Colonic mucosa (tissue), 4 donors: ENCODE results near the gene EFTUD2. TPM values are rescaled to one million over a fixed set of nuclear protein-coding genes. Genes with fewer than 3 reads are reported as not detected.

Source experiments
- DNase-seq: peaks from one replicate; pipeline ENCODE4 v3.0.0-alpha.2; 2020
- H3K27ac ChIP-seq: fragments of 200-600 bp; one replicate; pipeline ENCODE4 v1.8.0; 2021
- H3K27me3 ChIP-seq: fragments of 200-600 bp; one replicate; pipeline ENCODE4 v1.8.0; 2021
- H3K36me3 ChIP-seq: fragments of 200-600 bp; one replicate; pipeline ENCODE4 v1.8.0; 2021
- H3K4me1 ChIP-seq: fragments of 200-600 bp; one replicate; pipeline ENCODE4 v1.8.0; 2021; ENCODE audit warnings: mild to moderate bottlenecking
- H3K4me3 ChIP-seq: fragments of 200-600 bp; one replicate; pipeline ENCODE4 v1.8.0; 2021
- H3K9ac ChIP-seq, 2 donors: one replicate each; pipeline ENCODE4 v1.7.0; 2013; ENCODE audit warnings: control low read depth in 2 of 2, low read depth in 2 of 2, low read length in 2 of 2
- H3K9me3 ChIP-seq: fragments of 200-600 bp; one replicate; pipeline ENCODE4 v1.8.0; 2021
- intact Hi-C: fragments of 100-400 bp; cut with DNase I; formaldehyde crosslinking; loops from one replicate; pipeline ENCODE4 v1.14.1; 2022
- total RNA-seq, 2 donors: library from RNA; stranded (reverse); fragmentation: NEBNext Ultra II Directional in 1 of 2; extraction: Animal tissue kit (Norgen Biotek cat#: 25700) in 1 of 2; gene quantifications; one replicate each; pipeline ENCODE4 v1.2.1, GENCODE V29; 2021
- TF ChIP-seq, protein P1 (sequence below): fragments of 200-600 bp; IDR thresholded peaks from one replicate; pipeline ENCODE4 v1.8.0; 2022; ENCODE audit warnings: antibody characterized with exemption, mild to moderate bottlenecking
- donor health status: healthy.
- donor health status: DM: no; HTN: no; CAD: no.
- donor health status: DM: no; HTN: no; CAD: no.

The EFTUD2 gene
- total RNA-seq, 2 donors from 2014 or later = 74.8 to 109 TPM

DNA sequence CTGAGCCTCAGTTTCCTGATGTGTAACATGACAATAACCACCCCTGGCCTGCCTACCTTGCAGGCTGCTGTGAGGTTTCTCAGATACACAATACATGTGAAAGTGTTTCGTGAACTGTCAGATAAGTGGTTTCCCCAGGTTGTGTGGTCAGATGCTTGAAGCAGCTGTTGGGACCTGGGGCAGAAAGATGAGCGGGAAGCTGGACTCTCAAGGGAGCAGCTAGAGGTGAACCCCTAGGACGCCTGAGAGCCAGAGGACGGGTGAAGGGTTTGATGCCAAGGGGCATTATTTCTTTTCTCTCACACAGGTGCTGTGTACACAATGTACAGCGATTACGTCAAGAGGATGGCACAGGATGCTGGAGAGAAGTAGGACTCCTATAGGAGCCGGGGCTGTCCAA, 49.2 kb downstream of the EFTUD2 start:
- no peak overlapping the region for H3K9ac ChIP-seq
- TF ChIP-seq, protein P1, sequence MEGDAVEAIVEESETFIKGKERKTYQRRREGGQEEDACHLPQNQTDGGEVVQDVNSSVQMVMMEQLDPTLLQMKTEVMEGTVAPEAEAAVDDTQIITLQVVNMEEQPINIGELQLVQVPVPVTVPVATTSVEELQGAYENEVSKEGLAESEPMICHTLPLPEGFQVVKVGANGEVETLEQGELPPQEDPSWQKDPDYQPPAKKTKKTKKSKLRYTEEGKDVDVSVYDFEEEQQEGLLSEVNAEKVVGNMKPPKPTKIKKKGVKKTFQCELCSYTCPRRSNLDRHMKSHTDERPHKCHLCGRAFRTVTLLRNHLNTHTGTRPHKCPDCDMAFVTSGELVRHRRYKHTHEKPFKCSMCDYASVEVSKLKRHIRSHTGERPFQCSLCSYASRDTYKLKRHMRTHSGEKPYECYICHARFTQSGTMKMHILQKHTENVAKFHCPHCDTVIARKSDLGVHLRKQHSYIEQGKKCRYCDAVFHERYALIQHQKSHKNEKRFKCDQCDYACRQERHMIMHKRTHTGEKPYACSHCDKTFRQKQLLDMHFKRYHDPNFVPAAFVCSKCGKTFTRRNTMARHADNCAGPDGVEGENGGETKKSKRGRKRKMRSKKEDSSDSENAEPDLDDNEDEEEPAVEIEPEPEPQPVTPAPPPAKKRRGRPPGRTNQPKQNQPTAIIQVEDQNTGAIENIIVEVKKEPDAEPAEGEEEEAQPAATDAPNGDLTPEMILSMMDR = no peak
- no peaks in the 10 kb centered on the region for H3K27me3 ChIP-seq
- H3K9me3 ChIP-seq = no peaks in the 10 kb centered on the region
- H3K27ac ChIP-seq = no peak overlapping the region
- no peaks in the 10 kb centered on the region for H3K4me1 ChIP-seq
- peaks cover 3% of the 10 kb centered on the region for H3K36me3 ChIP-seq
- no peak for DNase-seq
- no peak overlapping the region for H3K4me3 ChIP-seq
- intact Hi-C loops = no loop called here

DNA sequence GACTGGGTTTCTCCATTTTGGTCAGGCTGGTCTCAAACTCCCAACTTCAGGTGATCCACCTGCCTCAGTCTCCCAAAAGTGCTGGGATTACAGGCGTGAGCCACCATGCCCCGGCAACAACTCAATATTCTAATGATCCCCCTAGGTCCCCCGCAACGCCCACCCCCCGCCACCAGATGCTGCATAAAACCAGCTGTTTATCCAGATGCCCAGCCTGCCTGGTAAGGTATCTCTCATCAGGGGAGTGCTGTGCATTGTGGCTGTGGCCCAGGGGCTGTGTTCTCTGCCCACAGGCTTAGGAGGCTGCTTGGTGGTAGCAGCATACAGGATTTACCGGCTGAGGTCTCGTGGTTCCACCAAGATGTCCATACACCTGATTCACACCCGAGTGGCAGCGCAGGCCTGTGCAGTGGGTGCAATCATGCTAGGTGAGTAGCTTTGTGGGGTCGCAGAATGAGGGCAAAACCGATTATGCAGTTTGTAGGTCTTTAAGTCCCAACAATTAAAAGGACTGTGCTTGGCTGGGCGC, 50.2 kb downstream of the EFTUD2 start:
- Histone ChIP-seq H3K4me3 (no peak overlapping the region), H3K27me3 (no peaks in the 10 kb centered on the region), H3K27ac (no peak overlapping the region), H3K4me1 (no peaks in the 10 kb centered on the region), H3K9me3 (no peaks in the 10 kb centered on the region), H3K9ac (no peak overlapping the region), H3K36me3 (no peaks in the 10 kb centered on the region)
- intact Hi-C loops = no loop called here
- TF ChIP-seq, protein P1 = no peak
- DNase-seq = no peak

DNA sequence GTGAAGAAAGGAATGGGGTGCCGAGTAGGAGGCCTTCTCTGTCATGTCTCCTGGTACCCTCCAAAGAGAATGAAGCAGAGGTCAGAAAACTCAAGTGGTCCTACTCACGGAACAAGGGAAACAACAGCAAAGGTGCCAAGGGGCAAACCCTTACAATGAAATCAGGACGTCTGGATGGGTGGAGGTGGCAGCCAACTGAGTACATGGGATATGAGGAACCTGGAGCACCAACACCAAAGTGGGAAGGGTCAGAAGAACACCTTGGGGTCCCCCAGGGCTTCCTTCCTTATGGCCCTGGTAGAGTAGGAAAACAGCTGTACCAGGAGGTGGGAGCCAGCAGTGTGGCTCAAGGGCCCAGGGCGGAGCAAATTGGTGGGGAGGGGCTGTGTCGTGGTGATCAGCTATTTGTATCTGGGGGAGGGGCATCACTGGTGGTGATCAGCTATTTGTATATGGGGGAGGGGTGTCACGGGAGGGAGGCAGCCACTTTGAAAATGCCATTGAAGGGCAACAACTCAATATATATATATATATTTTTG, 50.9 kb downstream of the EFTUD2 start:
- no peak overlapping the region for H3K9ac ChIP-seq
- H3K27ac ChIP-seq = no peak overlapping the region
- no peaks in the 10 kb centered on the region for H3K36me3 ChIP-seq
- no peaks in the 10 kb centered on the region for H3K27me3 ChIP-seq
- no peaks in the 10 kb centered on the region for H3K9me3 ChIP-seq
- DNase-seq = no peak
- no peaks in the 10 kb centered on the region for H3K4me1 ChIP-seq
- TF ChIP-seq, protein P1 = no peak
- intact Hi-C loops = no loop called here
- no peak overlapping the region for H3K4me3 ChIP-seq

DNA sequence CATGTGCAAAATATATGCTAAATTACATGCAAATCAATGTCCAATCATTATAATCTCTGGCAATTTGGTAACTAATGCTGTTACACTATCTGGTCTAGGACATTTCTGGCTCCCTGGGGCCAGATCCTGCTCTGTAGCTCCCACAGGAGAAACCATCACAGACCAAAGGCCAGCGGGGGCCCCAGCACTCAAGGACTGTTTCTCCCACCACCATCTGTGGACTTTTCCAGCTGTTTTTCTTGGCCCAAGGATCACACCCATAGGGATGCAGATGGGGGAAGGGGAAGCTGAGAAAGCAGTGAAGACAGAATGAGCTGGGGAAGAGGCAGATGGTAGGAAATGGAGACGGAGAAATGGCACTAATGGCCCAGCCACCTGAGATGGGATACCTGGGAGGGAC, 51.7 kb downstream of the EFTUD2 start, which contains the start of gene HIGD1B:
TSS of gene HIGD1B (plus strand) at position 298 of the 400 bp plus-strand sequence. CDS start 270 bp downstream, outside the sequence.
- Histone ChIP-seq H3K9ac (no peak within 1 kb of the TSS), H3K27me3 (no peaks in the 10 kb centered on the region), H3K4me1 (no peaks in the 10 kb centered on the region), H3K36me3 (no peaks in the 10 kb centered on the region), H3K27ac (no peak within 1 kb of the TSS), H3K9me3 (no peaks in the 10 kb centered on the region), H3K4me3 (no peak within 1 kb of the TSS)
- intact Hi-C loops = no loop called here
- no peak for DNase-seq
- TF ChIP-seq, protein P1 = no peak

DNA sequence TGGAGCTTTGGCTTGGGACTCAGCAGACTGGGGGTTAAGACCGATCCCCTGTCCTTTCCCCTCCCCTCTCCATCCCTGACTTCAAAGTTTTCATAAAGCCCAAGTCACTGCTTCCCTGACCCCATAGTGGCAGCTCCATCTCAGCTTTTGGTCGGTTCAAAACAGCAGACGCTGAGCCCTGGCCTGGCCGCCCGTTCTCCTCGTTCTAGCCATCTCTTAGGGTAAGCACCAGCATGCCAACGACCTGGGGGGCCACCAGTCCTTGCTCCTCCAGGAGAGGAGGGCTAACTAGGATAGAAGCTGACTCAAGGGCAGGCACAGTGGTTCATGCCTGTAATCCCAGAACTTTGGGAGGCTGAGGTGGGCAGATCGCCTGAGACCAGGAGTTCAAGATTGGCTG, 53.0 kb downstream of the EFTUD2 start:
- Histone ChIP-seq H3K4me1 (no peaks in the 10 kb centered on the region), H3K27me3 (no peaks in the 10 kb centered on the region), H3K4me3 (no peak overlapping the region), H3K27ac (no peak overlapping the region), H3K9ac (no peak overlapping the region), H3K9me3 (no peaks in the 10 kb centered on the region), H3K36me3 (no peaks in the 10 kb centered on the region)
- DNase-seq = no peak
- TF ChIP-seq, protein P1 = no peak
- intact Hi-C loops = no loop called here
